ENCODE results near the gene HP1BP3.

Gene HP1BP3

GRCh38 chr1:20770314-20771087, 16.6 kb downstream of the HP1BP3 start:
- DNase-seq = no peak

- DNase-seq = no peak
Observed at GRCh38 chr1:20767271-20767670, 19.8 kb downstream of the HP1BP3 start.

DNA sequence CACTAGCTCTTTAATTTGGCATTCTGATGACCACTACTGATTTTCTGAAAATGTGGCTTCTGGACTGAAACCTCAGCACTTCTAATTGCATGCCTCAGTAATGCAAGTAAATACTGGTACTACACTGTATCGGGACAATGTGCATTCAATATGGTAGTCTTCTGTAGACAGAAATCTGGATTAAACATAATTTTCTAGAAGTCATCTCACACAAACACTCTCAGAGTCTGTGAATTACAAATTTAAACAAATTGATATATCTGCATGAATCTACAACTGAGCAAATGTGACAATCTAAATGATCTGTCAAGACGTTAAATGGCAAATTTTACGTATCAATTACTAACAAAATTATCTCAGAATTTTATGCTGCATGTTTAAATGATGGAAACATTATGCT, 23.7 kb downstream of the HP1BP3 start:
- no peak for DNase-seq

DNA sequence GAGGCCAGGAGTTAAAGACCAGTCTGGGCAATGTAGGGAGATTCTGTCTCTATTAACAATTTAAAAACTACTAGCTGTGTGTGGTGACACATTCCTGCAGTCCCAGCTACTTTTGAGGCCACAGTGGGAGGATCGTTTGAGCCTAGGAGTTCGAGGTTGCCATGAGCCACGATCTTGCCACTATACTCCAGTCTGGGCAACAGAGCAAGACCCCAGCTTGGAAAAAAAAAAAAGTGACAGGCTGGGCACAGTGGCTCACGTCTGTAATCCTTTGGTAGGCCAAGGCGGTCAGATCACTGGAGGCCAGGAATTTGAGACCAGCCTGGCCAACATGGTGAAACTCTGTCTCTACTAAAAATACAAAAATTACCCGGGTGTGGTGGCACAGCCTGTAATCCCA, 26.8 kb downstream of the HP1BP3 start:
- no peak for DNase-seq

GRCh38 chr1:20753589-20753988, 33.5 kb downstream of the HP1BP3 start:
- no peak for DNase-seq

- DNase-seq = no peak
Observed at GRCh38 chr1:20751462-20751990, 35.6 kb downstream of the HP1BP3 start.

- no peak for DNase-seq
Observed at GRCh38 chr1:20742671-20743070, 44.4 kb downstream of the HP1BP3 start.

- no peak for DNase-seq
Observed at GRCh38 chr1:20740781-20741180, 46.3 kb downstream of the HP1BP3 start.

- no peak for DNase-seq
Observed at GRCh38 chr1:20739225-20739624, 47.9 kb downstream of the HP1BP3 start.

DNA sequence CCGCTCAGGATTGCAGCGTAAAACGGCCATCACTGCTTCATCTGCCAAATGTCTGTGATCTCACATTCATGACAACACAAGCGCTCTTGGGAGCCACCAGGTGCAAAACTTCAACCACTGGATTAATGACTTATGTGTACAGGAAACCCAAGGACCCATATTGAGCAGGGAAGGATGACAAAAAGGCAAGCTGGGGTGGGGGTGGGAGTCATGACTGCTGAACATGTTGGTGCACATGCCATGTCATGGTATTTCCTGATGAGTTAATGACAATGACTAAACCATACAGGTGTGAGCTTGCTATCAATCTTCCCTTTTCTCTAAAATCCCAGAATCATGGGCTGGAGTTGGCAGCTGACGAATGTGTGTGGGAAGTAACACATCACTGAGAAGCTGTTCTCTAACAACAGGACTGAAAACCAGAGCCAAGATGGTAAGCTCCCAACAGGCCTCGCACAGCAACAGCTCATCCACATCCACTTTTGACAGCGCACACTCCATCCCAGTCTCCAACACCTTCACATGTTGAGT, 51.5 kb downstream of the HP1BP3 start:
- DNase-seq = no peak

DNA sequence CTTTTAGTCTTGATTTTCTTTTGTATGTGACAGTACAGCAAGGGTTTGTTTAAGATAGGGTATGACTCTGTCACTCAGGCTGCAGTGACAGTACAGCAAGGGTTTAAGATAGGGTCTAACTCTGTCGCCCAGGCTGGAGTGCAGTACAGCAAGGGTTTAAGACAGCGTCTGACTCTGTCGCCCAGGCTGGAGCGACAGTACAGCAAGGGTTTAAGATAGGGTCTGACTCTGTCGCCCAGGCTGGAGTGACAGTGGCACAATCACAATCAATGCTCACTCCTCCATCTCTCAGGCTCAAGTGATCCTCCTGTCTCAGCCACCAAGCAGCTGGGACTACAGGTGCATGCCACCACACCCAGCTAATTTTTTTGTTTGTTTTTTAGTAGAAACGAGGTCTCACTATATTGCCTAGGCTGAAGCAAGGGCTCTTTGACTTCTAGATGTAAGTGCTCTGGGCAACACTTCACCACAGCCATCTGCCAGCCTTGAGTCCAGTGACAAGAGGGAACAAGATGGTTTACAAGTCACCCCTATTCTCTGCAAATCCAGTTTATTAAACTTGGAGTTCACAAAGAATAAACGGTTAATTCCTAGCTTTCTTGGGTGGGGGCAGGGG, 53.6 kb downstream of the HP1BP3 start:
- no peak for DNase-seq

DNA sequence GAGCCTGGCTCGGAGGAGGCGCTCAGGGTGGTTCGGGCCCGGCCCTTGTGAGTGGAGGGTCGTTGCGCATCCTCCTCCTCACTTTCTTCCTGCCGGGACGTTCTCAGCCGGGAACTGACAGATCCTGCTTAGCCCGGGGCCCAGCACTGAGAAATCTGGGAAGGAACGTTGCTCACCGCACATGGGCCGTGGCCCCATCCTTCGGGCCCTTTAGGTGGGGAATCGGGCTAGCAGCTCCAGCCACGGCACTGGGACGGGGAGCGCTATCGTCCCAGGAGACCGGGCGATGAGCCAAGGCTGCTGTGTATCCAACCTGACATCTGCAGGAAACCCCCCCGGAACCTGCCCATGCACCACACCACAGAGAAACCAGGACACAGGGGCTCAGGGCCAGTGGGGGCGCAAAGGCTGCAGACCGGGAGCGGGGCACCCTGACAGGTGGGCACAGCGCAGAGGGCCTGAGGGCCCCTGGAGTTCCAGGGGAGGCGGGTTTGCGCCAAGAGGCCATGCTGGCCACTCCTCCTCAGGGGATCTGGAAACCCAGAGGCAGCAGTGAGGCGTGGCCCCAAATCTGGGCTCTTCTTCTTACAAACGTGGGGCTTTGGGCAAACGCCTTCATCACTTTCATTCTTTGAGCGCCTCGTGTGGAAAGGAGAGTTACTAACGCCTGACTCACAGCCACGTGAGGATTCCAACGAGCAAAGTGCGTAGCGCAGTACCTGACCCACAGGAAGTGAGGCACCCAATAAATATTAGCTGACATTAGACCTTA, 54.3 kb downstream of the HP1BP3 start, which contains the start of gene SH2D5:
Gene SH2D5 (minus strand): TSS at position 116 of the 772 bp plus-strand sequence. CDS start 4,659 bp downstream, outside the sequence.
- DNase-seq = peak; percentile 47

DNA sequence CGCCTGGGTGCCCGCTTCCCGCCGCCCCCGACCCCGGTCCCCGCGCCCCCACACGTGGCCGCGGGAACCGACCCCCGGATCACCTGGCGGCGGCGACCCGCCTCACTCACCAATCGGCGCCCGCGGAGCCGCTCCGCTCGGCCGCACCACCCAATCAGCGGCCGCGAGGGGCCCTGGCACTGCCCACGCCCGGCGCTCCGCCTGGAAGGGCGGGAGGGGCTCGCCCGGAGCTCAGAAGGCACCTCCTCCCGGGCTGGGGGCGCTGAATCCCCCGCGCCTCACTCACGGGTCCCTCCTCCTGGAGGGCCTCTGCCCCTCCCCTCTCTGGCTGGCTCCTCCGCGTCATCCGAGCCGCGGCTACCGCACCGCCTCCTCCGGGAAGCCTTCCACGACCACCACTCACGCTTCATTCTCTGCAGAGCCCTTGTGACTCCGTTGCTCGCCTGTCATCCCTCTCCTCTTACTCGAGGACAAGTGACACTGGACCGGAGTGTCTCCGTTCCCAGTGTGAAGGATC, 55.0 kb downstream of the HP1BP3 start:
- peak; percentile 45 for DNase-seq

- no peak for DNase-seq
Observed at GRCh38 chr1:20731057-20731991, 55.8 kb downstream of the HP1BP3 start.

DNA sequence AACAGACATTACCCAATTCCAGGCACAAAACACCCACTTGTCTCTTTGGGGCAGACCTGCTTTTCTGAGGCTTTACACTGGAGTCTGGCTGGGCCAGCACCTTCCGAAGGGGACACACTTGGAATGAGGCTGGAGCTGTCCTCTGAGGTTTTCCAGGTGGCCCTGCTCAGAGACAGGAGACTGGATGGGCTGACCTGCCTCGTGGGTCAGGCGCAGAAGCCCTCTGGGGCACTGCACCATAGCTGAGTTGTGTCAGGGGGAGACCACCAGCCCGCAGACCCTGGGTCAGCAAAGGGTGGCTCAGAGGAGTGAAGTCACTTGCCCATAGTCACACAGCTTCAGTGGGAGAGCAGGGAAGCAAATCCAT, 56.4 kb downstream of the HP1BP3 start:
- DNase-seq = no peak

GRCh38 chr1:20729990-20730689, 57.0 kb downstream of the HP1BP3 start:
- DNase-seq = no peak

GRCh38 chr1:20729155-20729931, 57.8 kb downstream of the HP1BP3 start:
- no peak for DNase-seq

DNA sequence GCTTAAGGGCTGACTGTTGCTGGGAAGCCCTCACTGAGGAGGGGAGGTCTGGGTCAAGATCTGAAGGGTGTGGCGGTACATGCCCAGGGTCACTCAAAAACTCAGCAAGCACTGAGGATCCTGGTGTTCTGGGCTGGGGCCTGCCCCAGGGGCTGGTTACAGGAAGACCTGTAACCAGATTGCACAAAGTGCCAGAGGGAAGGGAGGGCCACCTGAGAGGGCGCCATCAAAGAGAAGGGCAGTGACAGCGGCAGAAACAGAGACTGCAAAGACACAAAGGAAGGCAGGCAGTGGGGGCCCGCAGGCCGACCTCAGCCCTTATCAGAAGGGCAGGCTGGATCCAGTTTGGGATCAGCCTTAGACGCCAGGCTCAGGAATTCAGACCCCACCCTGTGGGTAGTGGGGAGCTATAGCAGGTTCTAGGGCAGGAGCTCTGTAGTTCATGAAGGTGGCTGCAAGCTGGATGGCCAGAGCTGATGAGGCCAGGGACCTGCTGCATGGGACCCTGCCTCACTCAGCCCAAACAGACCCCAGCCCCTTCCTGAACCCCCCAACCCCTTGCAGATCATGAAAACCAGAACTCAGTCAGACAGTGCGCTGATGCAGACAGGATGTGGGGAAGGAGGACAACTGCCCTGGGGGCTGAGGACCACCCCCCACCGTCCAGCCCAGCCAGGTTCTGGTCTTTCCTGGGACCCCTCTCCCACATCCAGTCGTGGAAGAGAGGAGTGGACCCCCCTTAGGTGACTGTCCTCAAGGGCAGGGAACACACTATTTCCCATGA, 58.5 kb downstream of the HP1BP3 start:
- DNase-seq = no peak

DNA sequence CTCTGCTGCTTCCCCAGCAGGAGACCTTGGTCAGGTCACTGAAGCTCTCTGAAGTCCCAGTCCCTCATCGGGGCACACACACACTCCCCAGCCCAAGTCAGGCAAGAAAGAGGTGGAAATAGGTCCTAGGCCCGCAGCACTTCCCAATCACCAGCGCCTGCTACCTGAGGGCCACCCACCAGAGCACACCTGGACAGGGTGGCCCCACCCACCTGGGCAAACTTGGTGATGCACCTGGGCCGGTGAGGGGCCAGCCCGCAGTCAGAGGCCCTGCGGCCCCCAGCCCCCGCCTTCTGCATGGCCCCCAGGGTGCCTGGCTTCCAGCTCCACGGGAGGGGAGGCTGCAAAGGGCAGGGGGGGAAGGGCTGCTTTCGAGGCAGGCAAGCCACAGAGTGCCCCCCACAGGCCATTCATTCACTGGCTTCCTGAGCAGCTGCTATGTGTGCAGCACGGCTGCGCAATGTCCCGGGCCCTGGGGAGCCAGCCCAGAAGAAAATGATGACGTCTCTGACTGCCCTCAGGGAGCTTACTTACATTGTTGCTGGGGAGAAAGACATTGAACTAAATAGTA, 59.3 kb downstream of the HP1BP3 start:
- DNase-seq = no peak

All from NCI-H2227 treated with DMSO at 0.1 percent for 48 hours (cell line).